ENCODE measurements around the gene SEPHS2.

The SEPHS2 gene

GRCh38 chr16:30473231-30474073 is 27.8 kb upstream of the SEPHS2 start:
- H3K4me3 ChIP-seq (replicated peaks; ENCODE audit: insufficient read depth, low read length): peak overlapping the region; percentile 77
- H3K27ac ChIP-seq (replicated peaks): peak overlapping the region; percentile 83
- H3K27me3 ChIP-seq (ENCODE audit: insufficient read depth, poor library complexity, severe bottlenecking): no peaks in the 10 kb centered on the region
- no peak for TF ChIP-seq CTCF (IDR thresholded peaks at IDR 0.05; ENCODE audit: insufficient read depth, low read length)
- peak; percentile 46; the same call in 1 of the 2 replicates for TF ChIP-seq POLR2AphosphoS5 (IDR thresholded peaks at IDR 0.05; ENCODE audit: low read depth)
- 0 out of 2 replicates have a peak, but pooled peaks have one; percentile 11 for TF ChIP-seq GABPA (IDR thresholded peaks at IDR 0.05; ENCODE audit: low read depth)
- TF ChIP-seq REST (IDR thresholded peaks at IDR 0.05; ENCODE audit: insufficient replicate concordance, low read depth): no peak
- TF ChIP-seq SPI1 (IDR thresholded peaks at IDR 0.05; ENCODE audit: borderline replicate concordance, low read depth): peak; percentile 16; the same call in 1 of the 2 replicates
- DNase-seq (ENCODE audit: low read depth in 1 of 2, low spot score in 1 of 2): peak; percentile 76 to 78

GRCh38 chr16:30472328-30472942 is 26.8 kb upstream of the SEPHS2 start, which contains the start of gene ITGAL:
ITGAL (plus strand) TSS chr16:30472742; CDS start chr16:30472838, 96 bp downstream.
- DNase-seq (ENCODE audit: low read depth in 1 of 2, low spot score in 1 of 2): peak; percentile 84 to 98
- Histone ChIP-seq H3K27ac (replicated peaks) (peak within 1 kb of the TSS; percentile 83), H3K4me3 (replicated peaks; ENCODE audit: insufficient read depth, low read length) (peak within 1 kb of the TSS; percentile 77), H3K27me3 (ENCODE audit: insufficient read depth, poor library complexity, severe bottlenecking) (no peaks in the 10 kb centered on the region)
- TF ChIP-seq CTCF (IDR thresholded peaks at IDR 0.05; ENCODE audit: insufficient read depth, low read length) (no peak), SPI1 (IDR thresholded peaks at IDR 0.05; ENCODE audit: borderline replicate concordance, low read depth) (peak; percentile 98), REST (IDR thresholded peaks at IDR 0.05; ENCODE audit: insufficient replicate concordance, low read depth) (no peak), POLR2AphosphoS5 (IDR thresholded peaks at IDR 0.05; ENCODE audit: low read depth) (peak; percentile 85), GABPA (IDR thresholded peaks at IDR 0.05; ENCODE audit: low read depth) (no peak)

- no peak for TF ChIP-seq CTCF (IDR thresholded peaks at IDR 0.05; ENCODE audit: insufficient read depth, low read length)
- no peak for TF ChIP-seq POLR2AphosphoS5 (IDR thresholded peaks at IDR 0.05; ENCODE audit: low read depth)
- TF ChIP-seq GABPA (IDR thresholded peaks at IDR 0.05; ENCODE audit: low read depth): no peak
- TF ChIP-seq REST (IDR thresholded peaks at IDR 0.05; ENCODE audit: insufficient replicate concordance, low read depth): no peak
- no peak for TF ChIP-seq SPI1 (IDR thresholded peaks at IDR 0.05; ENCODE audit: borderline replicate concordance, low read depth)
- H3K27ac ChIP-seq (replicated peaks): no peak overlapping the region; the same call in 1 of the 2 replicates
- no peaks in the 10 kb centered on the region for H3K27me3 ChIP-seq (ENCODE audit: insufficient read depth, poor library complexity, severe bottlenecking)
- no peak for DNase-seq (ENCODE audit: low read depth in 1 of 2, low spot score in 1 of 2)
- H3K4me3 ChIP-seq (replicated peaks; ENCODE audit: insufficient read depth, low read length): no peak overlapping the region
These were observed 24.9 kb upstream of the SEPHS2 start for GRCh38 chr16:30470632-30470995.

All from HL-60 (cell line).